Liver (tissue), 9 donors: Measurements from ENCODE around the gene SRP9. TPM values are rescaled to one million over a fixed set of nuclear protein-coding genes. Genes with fewer than 3 reads are reported as not detected.

ENCODE experiments used
- DNase-seq: peaks from one replicate; pipeline ENCODE4 v3.0.0-alpha.2; 2017; ENCODE audit warnings: low spot score
- H3K27ac ChIP-seq, 2 donors: one replicate each; pipeline ENCODE4 v1.7.0; 2013; ENCODE audit warnings: inconsistent platforms in 2 of 2, low read length in 2 of 2, control low read depth in 1 of 2, low read depth in 1 of 2, mild to moderate bottlenecking in 1 of 2
- H3K27me3 ChIP-seq, 4 donors: one replicate each; pipeline versions ENCODE4 v1.6.1 to v1.7.0; 2013; ENCODE audit warnings: low read length in 3 of 4, inconsistent platforms in 1 of 4, mild to moderate bottlenecking in 1 of 4, moderate library complexity in 1 of 4; ENCODE audit not compliant: control insufficient read depth in 4 of 4, insufficient read depth in 4 of 4
- H3K36me3 ChIP-seq, 4 donors: one replicate each; pipeline versions ENCODE4 v1.6.1 to v1.7.0; 2013; ENCODE audit warnings: low read length in 3 of 4, mild to moderate bottlenecking in 3 of 4, low read depth in 1 of 4, moderate library complexity in 1 of 4; ENCODE audit not compliant: control insufficient read depth in 4 of 4, insufficient read depth in 3 of 4
- H3K4me1 ChIP-seq, 4 donors: one replicate each; pipeline versions ENCODE4 v1.6.1 to v1.7.0; 2013; ENCODE audit warnings: low read length in 3 of 4, mild to moderate bottlenecking in 3 of 4, moderate library complexity in 1 of 4; ENCODE audit not compliant: control insufficient read depth in 4 of 4, insufficient read depth in 4 of 4
- H3K4me3 ChIP-seq, 3 donors: one replicate each; pipeline versions ENCODE4 v1.6.1 to v1.7.0; 2013; ENCODE audit warnings: low read length in 3 of 3, control low read depth in 1 of 3, low read depth in 1 of 3, mild to moderate bottlenecking in 1 of 3
- H3K9ac ChIP-seq, 2 donors: one replicate each; pipeline ENCODE4 v1.7.0; 2013; ENCODE audit warnings: low read length in 2 of 2, mild to moderate bottlenecking in 2 of 2, moderate library complexity in 2 of 2, control low read depth in 1 of 2, low read depth in 1 of 2
- H3K9me3 ChIP-seq, 4 donors: one replicate each; pipeline versions ENCODE4 v1.6.1 to v1.7.0; 2013; ENCODE audit warnings: low read length in 3 of 4; ENCODE audit not compliant: control insufficient read depth in 4 of 4
- ATF3 ChIP-seq: IDR thresholded peaks from 2 replicates; pipeline ENCODE4 v1.6.1; 2016; ENCODE audit warnings: antibody characterized with exemption
- CTCF ChIP-seq: fragments of 150-350 bp; IDR thresholded peaks from 2 replicates; pipeline ENCODE4 v1.5.1; 2017; ENCODE audit warnings: improper control_type of control experiment, low read depth, low read length; ENCODE audit not compliant: missing input control
- EGR1 ChIP-seq, 2 donors: IDR thresholded peaks; 2 replicates each; pipeline ENCODE4 v1.6.1; 2016 to 2018; ENCODE audit warnings: antibody characterized with exemption in 2 of 2, low read depth in 2 of 2
- FOXA2 ChIP-seq: IDR thresholded peaks from 2 replicates; pipeline ENCODE4 v1.6.1; 2016; ENCODE audit warnings: antibody characterized with exemption
- GABPA ChIP-seq, 2 donors: IDR thresholded peaks in 1 of 2; conservative IDR thresholded peaks in 1 of 2; 2 replicates each; pipeline ENCODE4 v1.6.1; 2016; ENCODE audit warnings: antibody characterized with exemption in 2 of 2, mild to moderate bottlenecking in 1 of 2, moderate library complexity in 1 of 2
- HNF4G ChIP-seq: IDR thresholded peaks from 2 replicates; pipeline ENCODE4 v1.6.1; 2016; ENCODE audit warnings: antibody characterized with exemption
- JUND ChIP-seq, 2 donors: IDR thresholded peaks; 2 replicates each; pipeline ENCODE4 v1.6.1; 2016; ENCODE audit warnings: antibody characterized with exemption in 2 of 2
- RAD21 ChIP-seq, 2 donors: IDR thresholded peaks; 2 replicates each; pipeline ENCODE4 v1.6.1; 2016; ENCODE audit warnings: antibody characterized with exemption in 2 of 2, mild to moderate bottlenecking in 2 of 2
- REST ChIP-seq: IDR thresholded peaks from 2 replicates; pipeline ENCODE4 v1.6.1; 2016; ENCODE audit warnings: antibody characterized with exemption, mild to moderate bottlenecking
- RXRA ChIP-seq, 2 donors: IDR thresholded peaks; 2 replicates each; pipeline ENCODE4 v1.6.1; 2017 to 2018; ENCODE audit warnings: antibody characterized with exemption in 2 of 2, mild to moderate bottlenecking in 1 of 2
- TAF1 ChIP-seq: conservative IDR thresholded peaks from 2 replicates; pipeline ENCODE4 v1.6.1; 2016; ENCODE audit warnings: antibody characterized with exemption, mild to moderate bottlenecking
- YY1 ChIP-seq: IDR thresholded peaks from 2 replicates; pipeline ENCODE4 v1.6.1; 2016; ENCODE audit warnings: antibody characterized with exemption, mild to moderate bottlenecking
- ZBTB33 ChIP-seq: IDR thresholded peaks from 2 replicates; pipeline ENCODE4 v1.6.1; 2016; ENCODE audit warnings: antibody characterized with exemption
- WGBS: extraction: QIAGEN DNeasy Blood & Tissue Kit; methylation state at CpG from one replicate; pipeline ENCODE4 v1.1.7; 2013; 5-methylcytosine and 5-hydroxymethylcytosine counted together
- polyA plus RNA-seq, 2 donors: library from polyadenylated mRNA; stranded (reverse) in 1 of 2; unstranded in 1 of 2; fragments of 200-250 nt in 1 of 2; fragments of >200 nt in 1 of 2; fragmentation: Nextera tagmentation in 1 of 2; extraction: Ambion mirVana in 1 of 2; gene quantifications; one replicate each; pipeline versions ENCODE4 v1.2.1 to v1.2.3, GENCODE V29; 2013 to 2015
- total RNA-seq, 2 donors: library from RNA; depleted of rRNA; stranded (reverse); fragments of >200 nt; gene quantifications; one replicate each; pipeline ENCODE4 v1.2.3, GENCODE V29; 2014
- donor health status: healthy.
- donor health status: healthy.
- donor health status: healthy.
- donor health status: healthy.
- donor health status: healthy.

SRP9 gene
- total and polyA plus RNA-seq, 4 donors = 152 to 179 (median 154) TPM

- peak overlapping the region in 1 of 2 donors; percentile 94 for H3K9ac ChIP-seq
- no peak for TF ChIP-seq TAF1
- peak; percentile 34 to 98 for TF ChIP-seq EGR1 (IDR thresholded peaks at IDR 0.05; ENCODE audit: low read depth in 2 of 2)
- TF ChIP-seq ATF3 = no peak
- TF ChIP-seq CTCF = no peak
- TF ChIP-seq FOXA2 = no peak
- no peak for TF ChIP-seq RAD21 (IDR thresholded peaks at IDR 0.05)
- no peak for TF ChIP-seq ZBTB33
- peak; percentile 15 for TF ChIP-seq YY1
- no peak for TF ChIP-seq HNF4G
- no peak for TF ChIP-seq JUND (IDR thresholded peaks at IDR 0.05)
- H3K36me3 ChIP-seq = peaks cover 0 to 4% (median 0%) of the 10 kb centered on the region in 4 donors
- H3K4me3 ChIP-seq = peak overlapping the region in 2 of 3 donors; percentile 13 to 18
- no peak for DNase-seq
- H3K27ac ChIP-seq = peak overlapping the region; percentile 86 to 88
- H3K27me3 ChIP-seq = no peaks in the 10 kb centered on the region
- 56% methylated on average over 12 of the region's 12 CpGs for WGBS
- H3K9me3 ChIP-seq = no peaks in the 10 kb centered on the region
- peaks cover 26 to 78% (median 70%) of the 10 kb centered on the region in 4 donors for H3K4me1 ChIP-seq
These were observed 46.2 kb downstream of the SRP9 start for GRCh38 chr1:225823811-225824261.

GRCh38 chr1:225824533-225824941, 46.9 kb downstream of the SRP9 start:
- peaks cover 0 to 8% (median under 1%) of the 10 kb centered on the region in 4 donors for H3K36me3 ChIP-seq
- H3K27me3 ChIP-seq = no peaks in the 10 kb centered on the region
- H3K9me3 ChIP-seq = no peaks in the 10 kb centered on the region
- peak overlapping the region in 1 of 3 donors; percentile 18 for H3K4me3 ChIP-seq
- no peak for DNase-seq
- peak overlapping the region in 1 of 2 donors; percentile 94 for H3K9ac ChIP-seq
- 62% methylated on average over 12 of the region's 12 CpGs for WGBS
- H3K27ac ChIP-seq = peak overlapping the region; percentile 86 to 88
- TF ChIP-seq YY1 (no peak), EGR1 (IDR thresholded peaks at IDR 0.05; ENCODE audit: low read depth in 2 of 2) (no peak)
- peaks cover 23 to 80% (median 69%) of the 10 kb centered on the region in 4 donors for H3K4me1 ChIP-seq

GRCh38 chr1:225825078-225825477, 47.5 kb downstream of the SRP9 start:
- 23% methylated on average over 6 of the region's 6 CpGs for WGBS
- Histone ChIP-seq H3K9ac (peak overlapping the region; percentile 85 to 94), H3K9me3 (no peaks in the 10 kb centered on the region), H3K36me3 (peaks cover 2 to 10% (median 3%) of the 10 kb centered on the region in 4 donors), H3K27me3 (no peaks in the 10 kb centered on the region), H3K27ac (peak overlapping the region; percentile 86 to 88), H3K4me1 (peaks cover 23 to 77% (median 65%) of the 10 kb centered on the region in 4 donors), H3K4me3 (peak overlapping the region; percentile 76 to 96 (median 86))
- DNase-seq = peak; percentile 70
- TF ChIP-seq RAD21 (IDR thresholded peaks at IDR 0.05) (peak; percentile 32), GABPA (IDR thresholded peaks at IDR 0.05 in 1 of 2, conservative IDR thresholded peaks at IDR 0.05 in 1 of 2) (no peak), TAF1 (peak; percentile 94), FOXA2 (peak; percentile 83), REST (peak; percentile 77), RXRA (IDR thresholded peaks at IDR 0.05) (peak; percentile 94 to 98), ZBTB33 (peak; percentile 66), HNF4G (peak; percentile 61), CTCF (no peak), YY1 (peak; percentile 77)
